ENCODE results near the gene ZNF155.
A peak's percentile ranks its signal among the peaks of the same experiment; 100 is the strongest.

ZNF155 gene

DNA sequence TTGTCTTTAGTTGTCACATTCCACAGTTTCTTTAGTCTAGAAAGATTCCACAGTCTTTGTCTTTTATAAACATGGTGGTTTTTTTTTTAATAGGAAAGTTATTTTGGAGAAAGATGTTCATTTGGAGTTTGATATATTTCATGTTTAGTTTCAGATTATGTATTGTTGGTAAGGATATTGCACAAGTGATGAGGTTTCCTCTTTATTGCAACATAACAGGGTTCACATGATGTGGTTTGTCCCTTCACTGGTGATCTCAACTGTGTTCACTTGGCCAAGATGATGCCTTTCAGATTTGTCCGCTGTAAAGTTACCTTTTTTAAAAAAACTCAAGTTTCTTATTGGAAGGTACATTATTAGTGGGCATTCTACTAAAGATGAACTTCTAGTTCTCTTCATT is 22.0 kb downstream of the ZNF155 start:
- DNase-seq: no peak

DNA sequence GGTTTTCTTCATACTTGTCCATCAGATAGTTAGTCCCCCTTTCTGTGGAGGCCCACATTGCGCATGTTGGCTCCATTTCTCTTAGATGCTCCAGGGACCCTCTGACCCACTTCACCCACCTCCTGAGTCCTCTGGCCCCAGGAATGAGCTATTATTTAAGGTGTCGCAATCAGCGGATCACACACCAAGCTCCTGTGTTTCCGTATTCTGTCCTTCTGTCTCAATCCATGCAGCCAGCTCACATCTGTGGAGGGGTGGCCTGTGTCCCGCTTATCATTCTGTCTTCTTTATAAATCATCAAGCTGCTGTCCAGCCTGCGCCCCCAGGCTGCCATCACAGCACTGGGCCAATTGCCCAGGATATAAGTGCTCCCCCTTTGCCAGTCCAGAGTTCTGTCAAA is 23.5 kb downstream of the ZNF155 start:
- DNase-seq: no peak

DNA sequence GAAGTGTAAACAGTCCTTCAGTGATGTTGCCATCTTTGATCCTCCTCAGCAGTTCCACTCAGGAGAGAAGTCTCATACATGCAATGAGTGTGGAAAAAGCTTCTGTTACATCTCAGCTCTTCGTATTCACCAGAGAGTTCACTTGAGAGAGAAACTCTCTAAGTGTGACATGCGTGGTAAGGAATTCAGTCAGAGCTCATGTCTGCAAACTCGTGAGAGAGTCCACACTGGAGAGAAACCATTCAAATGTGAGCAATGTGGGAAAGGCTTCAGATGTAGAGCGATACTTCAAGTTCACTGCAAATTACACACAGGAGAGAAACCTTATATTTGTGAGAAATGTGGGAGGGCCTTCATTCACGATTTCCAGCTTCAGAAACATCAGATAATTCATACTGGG is 26.5 kb downstream of the ZNF155 start:
- DNase-seq: no peak

DNA sequence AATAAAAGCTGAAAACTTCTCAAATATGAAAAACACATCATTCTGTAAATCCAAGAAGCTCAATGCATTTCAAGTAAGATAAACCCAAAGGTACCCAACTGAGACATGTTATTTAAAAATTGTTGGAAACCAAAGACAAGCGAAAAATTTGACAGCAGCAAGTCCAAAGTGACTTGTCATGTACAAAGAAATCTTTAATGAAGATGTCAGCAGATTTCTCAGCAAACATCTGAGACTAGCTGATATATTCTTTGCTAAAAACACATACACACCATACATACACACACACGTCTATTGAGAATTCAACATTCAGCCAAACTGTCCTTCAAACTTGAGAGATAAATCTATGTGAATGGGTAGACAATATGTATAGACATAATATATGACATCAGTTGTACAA is 35.5 kb downstream of the ZNF155 start:
- DNase-seq: no peak

DNA sequence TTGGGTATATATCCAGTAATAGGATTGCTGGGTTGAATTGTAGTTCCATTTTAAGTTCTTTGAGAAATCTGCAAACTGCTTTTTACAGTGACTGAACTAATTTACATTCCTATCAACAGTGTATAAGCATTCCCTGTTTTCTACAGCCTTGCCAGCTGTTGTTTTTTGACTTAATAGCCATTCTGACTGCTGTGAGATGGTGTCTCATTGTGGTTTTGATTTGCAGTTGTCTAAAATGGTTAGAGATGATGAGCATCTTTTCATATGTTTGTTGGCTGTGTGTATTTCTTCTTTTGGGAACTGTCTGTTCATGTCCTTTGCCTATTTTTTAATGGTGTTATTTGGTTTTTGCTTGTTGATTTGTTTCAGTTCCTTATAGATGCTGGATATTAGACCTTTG is 37.2 kb downstream of the ZNF155 start:
- DNase-seq: no peak

DNA sequence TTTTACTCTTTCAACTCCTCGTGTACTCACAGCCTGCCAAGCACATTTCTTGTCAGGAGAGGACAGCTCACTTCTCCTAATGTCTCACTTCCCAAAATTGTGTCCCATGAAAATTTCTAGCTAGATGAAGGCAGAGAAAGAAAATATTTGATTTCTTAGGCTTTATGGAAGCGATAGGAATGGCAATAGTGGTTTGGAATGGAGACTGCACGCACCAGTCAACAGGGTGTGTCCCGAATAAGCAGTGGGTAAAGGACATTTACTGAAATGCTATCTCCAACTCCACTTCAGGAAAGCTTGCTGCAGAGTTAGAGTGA is 40.9 kb downstream of the ZNF155 start:
- DNase-seq: no peak

DNA sequence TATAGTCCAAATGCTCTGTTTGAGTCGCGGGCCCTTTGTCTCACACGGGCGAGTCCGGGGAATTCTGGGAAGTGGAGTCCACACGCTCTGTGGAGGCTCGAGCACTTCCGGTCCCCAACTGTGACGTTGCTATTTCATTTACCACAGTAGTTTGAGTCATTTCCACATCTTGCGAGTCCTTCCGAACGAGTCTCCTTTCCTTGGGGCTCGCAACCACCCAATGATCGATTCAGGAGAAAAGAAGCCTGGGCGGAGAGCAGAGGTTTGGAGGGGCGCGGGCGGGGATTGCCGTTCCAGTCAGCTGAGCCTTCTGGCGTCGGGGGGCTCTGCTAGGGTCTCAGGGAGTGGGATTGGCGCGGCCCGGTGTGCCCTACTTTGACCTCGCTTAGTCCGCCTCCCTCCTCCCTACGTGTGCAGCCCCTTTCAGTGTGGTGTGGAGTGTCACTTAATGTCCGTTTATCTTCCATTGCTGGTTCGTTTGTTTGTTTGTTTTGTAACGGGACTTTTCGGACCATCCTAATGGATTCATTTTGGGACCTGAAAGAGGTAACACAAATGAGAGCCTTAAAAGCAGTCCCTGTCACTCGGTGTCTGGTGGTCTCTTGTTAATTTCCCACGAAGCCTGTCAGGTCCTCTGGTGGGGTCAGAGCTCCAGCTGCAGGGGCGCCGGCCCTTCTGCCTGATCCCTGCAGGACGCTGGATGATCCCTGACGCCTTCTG is 41.4 kb downstream of the ZNF155 start, which contains the start of gene ZNF222:
ZNF222 (plus strand) TSS at position 163 of the 720 bp plus-strand sequence; CDS start at position 221, 58 bp downstream.
- peak; percentile 63 for DNase-seq

DNA sequence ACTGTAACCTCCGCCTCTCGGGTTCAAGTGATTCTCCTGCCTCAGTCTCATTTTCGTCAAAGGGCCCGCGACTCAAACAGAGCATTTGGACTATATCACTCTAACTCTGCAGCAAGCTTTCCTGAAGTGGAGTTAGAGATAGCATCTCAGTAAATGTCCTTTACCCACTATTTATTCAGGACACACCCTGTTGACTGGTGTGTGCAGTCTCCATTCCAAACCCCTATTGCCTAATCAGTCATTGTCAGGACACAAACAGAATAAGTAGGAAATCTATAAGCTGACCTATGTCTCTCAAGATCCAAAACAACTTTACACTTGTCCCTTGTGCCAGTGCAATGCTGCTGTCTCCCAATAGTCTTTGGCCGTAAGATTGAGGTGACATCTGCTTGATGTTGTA is 42.6 kb downstream of the ZNF155 start:
- DNase-seq: no peak

DNA sequence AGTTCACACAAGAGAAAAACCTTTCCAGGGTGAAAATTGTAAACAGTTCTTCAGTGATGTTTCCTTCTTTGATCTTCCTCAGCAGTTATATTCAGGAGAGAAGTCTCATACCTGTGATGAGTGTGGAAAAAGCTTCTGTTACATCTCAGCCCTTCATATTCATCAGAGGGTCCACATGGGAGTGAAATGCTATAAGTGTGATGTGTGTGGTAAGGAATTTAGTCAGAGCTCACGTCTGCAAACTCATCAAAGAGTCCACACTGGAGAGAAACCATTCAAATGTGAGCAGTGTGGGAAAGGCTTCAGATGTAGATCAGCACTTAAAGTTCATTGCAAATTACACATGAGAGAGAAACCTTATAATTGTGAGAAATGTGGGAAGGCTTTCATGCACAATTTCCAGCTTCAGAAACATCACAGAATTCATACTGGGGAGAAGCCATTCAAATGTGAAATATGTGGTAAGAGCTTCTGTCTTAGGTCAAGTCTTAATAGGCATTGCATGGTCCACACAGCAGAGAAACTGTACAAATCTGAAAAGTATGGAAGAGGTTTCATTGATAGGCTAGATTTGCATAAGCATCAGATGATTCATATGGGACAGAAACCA is 48.1 kb downstream of the ZNF155 start:
- no peak for DNase-seq

DNA sequence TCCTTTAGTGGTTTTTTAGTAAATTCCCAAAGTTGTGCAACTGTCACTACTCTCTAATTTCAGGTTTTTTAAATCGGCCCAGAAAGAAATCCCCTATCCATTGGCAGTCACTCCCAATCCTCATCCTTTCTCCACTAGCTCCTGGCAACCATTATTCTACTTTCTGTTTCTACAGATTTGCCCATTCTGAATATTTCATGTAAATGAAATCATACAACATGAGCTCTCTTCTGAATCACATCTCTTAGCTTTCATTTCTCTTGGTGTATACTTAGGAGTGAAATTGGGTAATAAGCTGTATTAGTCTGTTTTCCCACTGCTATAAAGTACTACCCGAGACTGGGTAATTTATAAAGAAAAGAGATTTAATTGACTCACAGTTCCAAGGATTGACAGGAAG is 58.2 kb downstream of the ZNF155 start:
- no peak for DNase-seq
